ENCODE results near the gene MAML2.

GRCh38 chr11:96200243-96200642, 142.8 kb downstream of the MAML2 start:
- TF ChIP-seq CTCF (IDR thresholded peaks at IDR 0.05) (no peak), POLR2A (IDR thresholded peaks at IDR 0.05; ENCODE audit: low read depth) (no peak)

All from esophagus muscularis mucosa (tissue), 3 donors.